Stimulated activated CD4-positive, alpha-beta T cell treated with anti-CD3 and anti-CD28 coated beads, Interleukin-15, amount 100 ng/mL, for 48 hours (primary cell): Measurements from ENCODE around the gene SHLD1.
"Not testable (repeated sequence)": the region's sequence is repeated elsewhere in the genome, so short reads cannot be mapped to it uniquely, and the experiment has no call there.

Experiments used
- DNase-seq, 2 donors: peaks; one replicate each; pipeline ENCODE4 v3.0.0-alpha.2; 2020; ENCODE audit warnings: low read depth in 2 of 2

SHLD1 gene, protein sequence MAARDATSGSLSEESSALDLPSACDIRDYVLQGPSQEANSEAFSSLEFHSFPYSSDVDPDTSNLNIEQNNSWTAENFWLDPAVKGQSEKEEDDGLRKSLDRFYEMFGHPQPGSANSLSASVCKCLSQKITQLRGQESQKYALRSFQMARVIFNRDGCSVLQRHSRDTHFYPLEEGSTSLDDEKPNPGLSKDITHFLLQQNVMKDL

DNA sequence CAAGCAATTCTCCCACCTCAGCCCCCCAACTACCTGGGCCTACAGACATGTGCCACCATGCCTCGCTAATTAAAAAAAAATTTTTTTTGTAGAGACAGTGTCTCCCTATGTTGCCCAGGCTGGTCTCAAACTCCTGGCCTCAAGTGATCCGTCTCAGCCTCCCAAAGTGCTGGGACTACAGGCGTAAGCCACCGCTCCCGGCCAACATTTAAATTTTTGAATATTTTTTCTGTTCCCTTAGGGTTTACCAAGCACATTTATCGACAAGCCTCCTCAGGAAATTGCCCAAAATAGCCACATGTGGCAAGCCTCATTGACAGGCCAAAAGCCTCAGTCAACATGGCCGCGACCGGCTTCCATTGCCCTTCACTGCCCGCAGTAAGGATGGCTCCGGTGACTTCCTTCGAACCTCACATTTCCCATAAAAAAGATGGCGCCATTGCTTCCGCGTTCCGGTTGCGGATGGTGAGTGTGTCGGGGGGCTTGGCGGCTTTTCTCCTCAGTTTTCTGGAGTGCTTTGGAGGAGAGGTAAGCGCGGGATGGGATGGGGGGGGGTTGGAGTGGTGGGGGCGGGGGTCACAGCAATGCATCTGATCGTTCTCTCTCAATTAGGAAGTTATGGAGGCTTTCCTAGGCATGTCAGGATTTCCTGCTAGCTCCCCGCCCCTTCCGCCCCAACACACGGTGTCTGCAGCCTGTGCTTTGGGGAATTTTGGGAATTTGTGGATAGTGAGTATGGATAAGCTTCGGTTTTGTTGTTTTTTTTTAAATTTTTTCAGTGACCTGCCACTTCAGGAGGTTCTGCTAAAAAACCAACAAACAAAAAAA, at the start of gene SHLD1:
SHLD1 (plus strand) TSS at position 450 of the 828 bp plus-strand sequence. CDS start 22,465 bp downstream, outside the sequence.
- peak; percentile 71 to 74 for DNase-seq

DNA sequence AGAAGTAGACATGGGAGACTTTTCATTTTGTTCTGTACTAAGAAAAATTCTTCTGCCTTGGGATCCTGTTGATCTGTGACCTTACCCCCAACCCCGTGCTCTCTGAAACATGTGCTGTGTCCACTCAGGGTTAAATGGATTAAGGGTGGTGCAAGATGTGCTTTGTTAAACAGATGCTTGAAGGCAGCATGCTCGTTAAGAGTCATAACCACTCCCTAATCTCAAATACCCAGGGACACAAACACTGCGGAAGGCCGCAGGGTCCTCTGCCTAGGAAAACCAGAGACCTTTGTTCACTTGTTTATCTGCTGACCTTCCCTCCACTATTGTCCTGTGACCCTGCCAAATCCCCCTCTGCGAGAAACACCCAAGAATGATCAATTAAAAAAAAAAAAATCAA, 47.9 kb upstream of the SHLD1 start:
- DNase-seq: not testable (repeated sequence)

DNA sequence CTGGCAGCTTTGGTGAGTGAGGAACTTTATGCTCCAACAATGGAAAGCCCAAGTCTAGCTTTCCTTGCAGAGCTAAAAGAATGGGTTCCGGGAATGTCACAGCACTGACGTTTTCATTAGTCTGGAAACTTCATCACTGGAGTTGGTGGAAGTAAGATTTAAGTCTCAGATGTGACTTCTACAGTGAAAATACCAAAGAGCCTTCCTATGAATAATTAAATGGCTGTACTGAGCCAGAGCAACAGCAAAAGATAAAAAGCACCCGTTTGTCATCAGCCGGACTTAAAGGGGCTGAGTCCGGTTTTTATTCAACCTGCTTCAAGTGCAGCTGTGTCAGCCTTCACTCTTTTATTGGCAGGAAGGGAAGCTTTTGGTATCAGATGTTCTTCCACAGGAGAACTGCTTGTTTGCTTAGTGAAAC, 46.5 kb upstream of the SHLD1 start:
- no peak for DNase-seq

DNA sequence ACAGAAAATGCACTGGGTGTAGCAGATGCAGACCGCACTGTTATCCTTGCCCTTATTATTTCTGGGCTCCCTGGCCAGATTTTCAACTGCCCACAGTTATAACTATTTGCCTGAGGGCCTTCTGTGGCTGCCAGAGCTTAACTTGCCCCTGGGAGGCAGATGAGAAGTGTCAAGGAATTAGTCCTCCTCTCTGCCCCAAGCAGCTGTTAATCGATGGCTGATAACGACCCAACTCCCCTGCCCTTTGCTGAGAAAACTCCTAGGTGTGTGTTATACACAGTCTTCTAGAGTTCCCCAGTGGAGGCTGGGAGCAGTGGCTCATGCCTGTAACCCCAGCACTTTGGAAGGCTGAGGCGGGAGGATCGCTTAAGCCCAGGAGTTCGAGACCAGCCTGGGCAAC, 44.4 kb upstream of the SHLD1 start:
- no peak for DNase-seq

DNA sequence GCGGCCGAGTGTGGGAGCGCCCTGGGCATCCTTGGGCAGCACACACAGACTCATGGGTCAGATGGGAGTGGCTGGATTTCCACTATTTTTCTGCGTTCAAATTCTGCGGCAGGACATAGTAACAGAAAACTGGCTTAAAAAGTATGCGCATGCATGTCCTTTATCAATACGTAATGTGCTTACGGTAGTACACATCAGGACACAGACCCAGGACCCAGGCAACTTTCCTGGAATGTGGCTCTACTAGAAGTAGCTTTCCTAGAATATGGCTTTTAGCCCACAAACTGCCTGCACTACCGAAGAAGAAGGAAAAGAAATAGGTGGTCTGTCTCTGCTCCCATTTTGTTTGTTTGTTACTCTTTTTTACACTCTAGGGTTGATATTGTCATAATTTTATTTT, 43.4 kb upstream of the SHLD1 start:
- DNase-seq: no peak

DNA sequence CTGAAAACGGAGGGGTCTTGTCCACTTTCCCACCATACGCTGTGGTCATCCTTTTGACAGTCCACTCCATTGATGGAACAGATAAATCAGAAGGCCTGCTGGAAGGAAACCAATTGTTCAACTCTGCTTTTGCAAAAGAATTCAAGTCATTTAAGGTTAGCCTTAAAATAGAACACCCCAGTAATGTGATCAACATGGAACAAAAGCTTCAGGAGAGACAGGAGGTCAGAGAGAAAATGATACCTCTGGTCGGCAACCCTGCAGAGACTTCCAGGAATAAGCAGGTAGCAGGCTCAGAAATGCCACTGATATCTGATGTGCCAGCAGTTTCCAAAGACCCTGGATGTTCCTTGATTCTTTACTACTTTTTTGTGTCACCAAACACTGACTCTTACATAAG, 39.6 kb upstream of the SHLD1 start:
- DNase-seq: no peak

DNA sequence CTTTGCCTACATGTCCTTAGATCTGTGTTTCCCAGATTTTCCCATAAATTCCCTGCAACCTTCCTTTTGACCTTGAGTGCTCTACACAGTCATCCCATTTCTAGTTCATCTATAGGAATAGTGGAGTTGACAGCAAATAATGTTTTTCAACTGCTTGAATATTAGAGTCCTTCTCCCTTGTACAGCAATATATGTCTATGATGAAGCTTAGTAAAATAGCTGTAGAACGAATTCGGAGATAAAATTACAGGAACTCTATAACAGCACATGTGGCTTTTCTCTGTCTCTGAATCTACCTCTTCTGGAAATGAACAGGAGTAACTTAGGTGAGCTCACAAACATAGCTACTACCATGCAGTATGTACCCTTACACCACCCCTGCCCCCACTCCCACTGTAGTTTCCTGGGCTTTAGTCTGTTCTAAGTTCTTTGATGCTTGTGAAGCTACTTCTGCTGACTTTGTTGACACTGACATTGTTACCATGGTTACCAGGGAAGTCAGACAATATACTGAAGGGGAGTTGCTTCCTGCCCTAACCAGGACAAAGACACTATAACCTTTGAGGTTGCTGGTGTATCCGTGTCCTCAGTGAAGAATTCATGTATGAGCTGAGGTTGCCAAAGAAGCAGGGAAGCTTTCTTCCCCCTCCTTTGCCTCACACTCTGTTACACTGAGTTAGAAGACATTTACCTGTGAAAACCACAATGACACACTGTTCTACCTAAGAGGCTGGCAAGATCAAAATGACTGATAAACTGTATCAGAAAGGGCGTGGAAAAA, 35.8 kb upstream of the SHLD1 start:
- DNase-seq: peak; percentile 24 to 30

DNA sequence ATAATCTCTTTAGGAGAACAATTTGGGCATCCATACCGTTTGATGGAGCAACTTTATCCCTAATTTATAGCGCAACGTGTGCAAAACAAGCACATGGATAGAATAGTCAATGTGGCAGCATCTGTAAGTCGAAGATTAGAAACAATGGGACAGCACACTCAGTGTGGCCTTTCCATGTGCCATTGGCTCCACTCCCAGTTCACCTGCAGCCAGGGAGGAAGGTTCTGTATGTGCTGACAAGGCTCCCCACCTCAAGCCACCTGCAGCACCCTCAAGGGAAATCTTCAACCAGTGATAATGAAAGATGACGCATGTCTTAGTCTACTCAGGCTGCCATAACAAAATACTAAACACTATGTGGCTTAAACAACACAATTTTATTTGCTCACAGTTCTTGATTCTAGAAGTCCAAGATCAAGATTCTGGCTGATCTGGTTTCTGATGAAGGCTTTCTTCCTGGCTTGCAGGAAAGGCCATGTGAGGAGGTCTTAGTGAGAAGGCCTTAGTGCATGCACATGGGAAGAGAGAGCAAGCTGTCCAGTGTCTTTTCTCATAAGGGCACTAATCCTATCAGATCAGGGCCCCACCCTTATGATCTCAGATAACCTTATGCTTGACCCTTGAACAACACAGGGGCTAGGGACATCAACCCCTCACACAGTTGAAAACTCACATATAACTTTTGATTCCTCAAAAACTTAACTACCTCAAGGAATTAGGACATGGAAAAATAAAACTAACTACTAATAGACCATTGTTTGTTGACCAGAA, 34.9 kb upstream of the SHLD1 start:
- no peak for DNase-seq

DNA sequence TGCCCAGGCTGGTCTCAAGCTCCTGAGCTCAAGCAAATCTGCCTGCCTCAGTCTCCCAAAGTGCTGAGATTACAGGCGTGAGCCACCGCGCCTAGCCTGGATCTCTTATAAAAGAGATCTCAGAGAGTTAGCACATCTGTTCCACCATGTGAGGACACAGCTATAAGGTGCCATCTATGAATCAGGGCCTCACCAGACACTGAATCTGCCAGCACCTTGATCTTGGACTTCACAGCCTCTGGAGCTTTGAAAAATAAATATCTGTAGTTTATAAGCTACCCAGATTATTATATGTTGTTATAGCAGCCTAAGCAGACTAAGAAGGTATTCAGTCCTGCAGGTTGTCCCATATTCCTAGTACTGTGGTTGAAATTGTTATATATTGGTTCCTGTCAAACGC, 33.2 kb upstream of the SHLD1 start:
- DNase-seq: no peak

DNA sequence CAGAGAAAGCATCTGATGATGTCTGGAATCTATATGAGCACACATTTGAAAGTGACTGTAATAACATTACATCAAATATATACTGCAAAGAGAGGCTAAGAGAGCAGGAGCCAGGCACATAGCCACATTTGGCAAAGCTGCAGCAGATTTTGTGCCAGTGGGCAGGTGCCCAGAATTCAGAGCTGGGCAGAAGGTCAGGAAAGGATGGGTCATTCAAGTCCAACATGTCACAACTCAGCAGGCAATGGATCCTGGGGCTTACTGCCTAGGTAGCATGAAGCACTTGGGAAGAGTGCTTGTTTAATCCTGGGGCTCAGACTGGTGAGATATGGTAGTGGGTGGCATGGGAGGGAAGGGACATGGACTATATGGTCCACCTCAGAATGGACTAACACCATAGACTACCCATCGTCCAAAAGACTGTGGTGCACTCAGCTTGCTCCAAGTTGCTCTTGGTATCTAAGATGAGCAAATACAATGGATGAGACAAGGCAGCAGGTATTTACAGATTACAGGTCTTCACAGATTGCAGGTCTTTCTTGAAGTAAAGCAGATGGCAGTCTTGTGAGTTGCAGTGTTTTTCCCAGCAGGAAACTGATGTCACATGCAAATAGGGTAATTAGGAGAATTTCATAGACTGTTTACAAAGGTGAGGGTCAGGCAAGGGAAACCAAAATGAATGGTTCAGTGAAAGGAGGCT, 31.2 kb upstream of the SHLD1 start:
- no peak for DNase-seq

DNA sequence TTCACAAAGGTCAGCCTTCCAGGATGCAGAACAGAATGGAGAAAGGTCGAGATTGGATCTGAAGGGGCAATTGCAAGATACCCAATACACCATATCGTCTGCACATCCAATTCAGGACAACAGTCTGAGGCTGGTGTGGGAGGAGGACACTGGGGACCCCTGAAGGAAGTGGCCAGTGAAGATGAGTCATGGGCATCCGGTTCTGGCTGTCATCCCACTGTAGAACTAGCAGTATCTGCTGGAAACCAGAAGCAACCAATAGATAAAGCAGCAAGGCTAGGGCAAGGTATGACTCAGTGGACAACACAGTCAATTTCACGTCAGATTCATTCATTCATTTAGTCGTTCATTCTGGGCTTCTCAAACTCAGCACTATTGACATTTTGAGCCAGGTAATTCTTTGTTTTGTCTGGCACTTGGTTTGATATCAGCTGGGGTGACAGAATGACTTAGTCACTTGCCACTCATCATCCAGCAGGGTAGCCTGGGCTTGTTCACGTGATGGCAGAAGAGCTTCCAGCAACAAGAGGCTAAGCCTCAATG, 30.3 kb upstream of the SHLD1 start:
- no peak for DNase-seq

DNA sequence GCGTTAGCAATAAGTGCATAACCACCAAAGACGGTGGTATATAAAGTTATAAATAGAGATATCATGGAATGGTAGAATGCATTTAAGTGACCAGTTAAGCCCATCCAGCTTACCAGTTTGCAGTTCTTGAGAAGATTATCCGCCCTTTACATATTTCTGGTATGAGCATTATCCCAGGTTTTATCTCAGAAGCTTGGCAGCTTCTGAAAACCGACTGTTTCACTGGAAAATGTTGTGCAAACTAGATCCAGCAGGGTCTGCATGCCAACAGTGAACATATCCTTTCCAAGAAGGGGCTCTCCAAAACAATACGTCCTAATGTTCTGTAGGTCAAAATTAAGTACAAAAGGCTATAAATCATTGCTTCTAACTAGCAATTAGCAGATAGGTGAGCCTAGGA, 29.5 kb upstream of the SHLD1 start:
- no peak for DNase-seq

DNA sequence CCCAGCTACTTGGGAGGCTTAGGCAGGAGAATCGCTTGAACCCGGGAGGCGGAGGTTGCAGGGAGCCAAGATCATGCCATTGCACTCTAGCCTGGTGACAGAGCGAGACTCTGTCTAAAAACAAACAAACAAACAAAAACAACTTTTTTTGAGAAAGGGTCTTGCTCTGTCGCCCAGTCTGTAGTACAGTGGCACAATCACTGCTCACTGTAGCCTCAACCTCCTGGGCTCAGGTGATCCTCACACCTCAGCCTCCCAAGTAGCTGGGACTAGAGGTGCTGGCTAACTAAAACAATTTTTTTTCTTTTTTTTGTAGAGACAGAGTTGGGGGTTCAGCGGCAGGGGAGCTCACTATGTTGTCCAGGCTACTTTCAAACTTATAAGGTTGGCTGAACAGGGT, 28.8 kb upstream of the SHLD1 start:
- not testable (repeated sequence) for DNase-seq

DNA sequence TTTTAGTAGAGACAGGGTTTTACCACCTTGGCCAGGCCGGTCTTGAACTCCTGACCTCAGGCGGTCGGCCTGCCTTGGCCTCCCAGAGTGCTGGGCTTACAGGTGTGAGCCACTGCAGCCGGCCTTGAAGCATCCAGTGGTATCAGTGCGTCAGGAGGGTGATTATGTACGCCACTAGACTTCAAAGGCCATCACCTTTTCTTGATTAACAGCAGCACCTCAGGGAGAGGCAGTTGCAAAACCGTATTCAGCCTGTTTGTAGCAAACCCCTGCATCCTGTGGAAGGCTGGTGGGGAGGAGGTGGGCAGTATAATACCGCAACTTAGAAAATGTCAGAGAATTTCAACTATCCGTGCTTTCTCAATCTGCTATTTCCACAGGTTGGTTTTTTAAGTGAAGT, 27.3 kb upstream of the SHLD1 start:
- DNase-seq: no peak

DNA sequence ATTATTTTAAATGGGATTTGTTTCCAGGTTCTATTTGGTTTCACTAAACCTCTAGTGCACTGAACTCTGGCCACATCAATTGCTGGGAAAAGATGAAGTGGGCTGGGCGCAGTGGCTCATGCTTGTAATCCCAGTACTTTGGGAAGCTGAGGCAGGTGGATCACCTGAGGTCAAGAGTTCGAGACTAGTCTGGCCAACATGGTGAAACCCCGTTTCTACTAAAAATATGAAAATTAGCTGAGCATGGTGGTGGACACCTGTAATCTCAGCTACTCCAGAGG, 25.1 kb upstream of the SHLD1 start:
- DNase-seq: not testable (repeated sequence)

DNA sequence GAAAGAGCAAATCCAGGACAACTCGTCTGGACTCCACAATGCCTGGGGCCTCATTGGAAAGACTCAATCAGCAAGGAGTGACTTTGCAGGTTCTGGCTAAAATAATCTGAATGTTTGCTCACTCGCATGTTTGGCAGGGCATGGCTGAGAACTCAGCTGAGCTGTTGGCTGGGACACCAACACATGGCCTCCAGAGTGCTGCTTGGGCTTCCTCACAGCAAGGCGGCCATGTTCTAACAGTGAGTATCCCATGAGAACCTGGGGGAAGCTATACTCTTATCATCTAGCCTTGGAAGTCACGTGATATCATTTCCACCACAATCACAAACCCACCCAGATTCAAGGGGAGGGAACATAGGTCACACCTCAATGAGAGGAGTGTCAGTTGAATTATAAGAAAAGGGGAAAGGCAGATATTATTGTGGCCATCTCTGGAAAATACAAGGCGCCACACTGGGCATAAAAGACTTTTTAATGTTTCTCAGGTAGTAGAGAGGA, 23.1 kb upstream of the SHLD1 start:
- no peak for DNase-seq

DNA sequence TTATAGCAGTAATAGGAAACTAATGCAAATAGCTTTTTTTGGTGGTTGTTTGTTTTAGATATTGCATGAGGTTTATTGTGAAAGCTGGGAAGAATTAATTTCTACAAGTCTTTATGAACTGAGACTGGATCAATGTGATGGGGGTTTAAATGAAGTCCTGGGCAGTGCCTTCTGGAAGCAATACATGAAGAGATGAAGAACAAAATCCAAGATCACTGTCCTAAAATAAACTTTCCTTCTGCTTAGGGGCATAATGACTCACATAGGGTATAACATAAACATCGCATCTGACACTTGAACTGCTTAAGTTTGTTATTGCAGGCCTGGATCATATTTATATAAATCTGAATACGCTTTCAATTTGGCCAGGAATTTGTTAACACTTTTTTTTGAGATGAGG, 20.9 kb upstream of the SHLD1 start:
- DNase-seq: no peak

DNA sequence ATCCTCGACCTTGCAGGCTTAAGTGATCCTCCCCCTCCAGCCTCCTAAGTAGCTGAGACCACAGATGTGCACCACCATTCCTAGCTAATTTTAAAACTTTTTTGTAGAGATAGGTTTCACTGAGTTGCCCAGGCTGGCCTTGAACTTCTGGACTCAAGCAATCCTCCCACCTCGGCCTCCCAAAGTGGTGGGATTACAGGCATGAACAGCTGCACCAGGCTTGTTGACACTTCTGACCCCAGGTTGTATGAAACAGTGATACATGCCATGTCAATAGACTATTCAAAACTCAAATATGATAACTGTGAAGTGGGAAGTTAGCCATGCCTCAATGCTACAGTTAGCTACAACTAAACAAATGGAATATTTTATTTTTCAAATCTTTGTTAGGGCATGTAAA, 20.1 kb upstream of the SHLD1 start:
- no peak for DNase-seq

DNA sequence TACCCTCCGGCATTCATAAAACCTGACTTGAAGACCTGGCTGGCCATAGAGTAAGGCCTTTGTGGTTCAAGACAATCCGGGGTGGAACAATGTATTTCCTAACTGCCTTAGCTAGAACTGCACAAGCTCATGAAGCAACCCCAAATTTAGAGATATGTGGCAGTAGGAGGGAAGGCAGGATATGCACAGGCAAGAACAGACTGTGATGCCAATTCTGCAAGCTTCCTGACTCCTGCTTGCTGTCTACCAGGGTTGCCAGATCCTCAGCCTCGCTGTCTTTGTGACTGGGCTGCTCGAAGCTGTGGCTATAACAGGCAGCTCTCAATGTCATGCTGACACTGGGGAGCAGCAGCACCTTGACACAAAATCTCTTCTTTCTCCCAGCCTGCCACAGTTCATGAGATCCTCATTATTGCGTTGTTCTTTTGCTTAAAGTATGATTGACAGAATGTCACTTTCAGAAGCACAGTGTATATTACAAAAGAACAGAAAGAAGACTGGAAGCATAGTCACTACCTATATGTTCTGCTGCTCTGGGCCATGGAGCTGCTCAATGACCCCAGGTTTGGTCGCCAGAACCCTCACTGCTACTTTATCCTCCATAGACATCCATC, 18.3 kb upstream of the SHLD1 start:
- no peak for DNase-seq

DNA sequence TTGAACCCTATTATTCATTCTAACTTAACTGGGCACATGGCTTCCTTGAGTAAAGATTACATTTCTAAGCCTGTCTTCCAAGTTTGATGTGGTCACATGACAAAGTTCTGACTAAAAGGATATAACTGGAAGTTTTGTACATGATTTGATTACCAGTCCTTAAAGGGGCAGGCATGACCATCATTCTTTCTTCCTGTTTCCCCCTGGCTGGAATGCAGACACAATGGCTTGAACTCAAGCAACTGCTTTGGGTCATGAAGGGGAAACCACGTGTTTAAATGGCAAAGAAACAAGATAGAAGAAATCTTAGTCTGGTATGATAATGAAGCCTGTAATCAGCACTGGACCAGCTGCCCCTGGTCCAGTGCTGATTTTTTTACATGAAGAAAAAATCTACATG, 15.6 kb upstream of the SHLD1 start:
- DNase-seq: no peak
